HG03558 (cell line): ENCODE measurements around the gene MTMR1.

Experiments used
- ATAC-seq: cut with Tn5 transposase; IDR thresholded peaks from one replicate; pipeline ENCODE4 v1.9.1; 2021; ENCODE audit warnings: moderate number of reproducible peaks; ENCODE audit not compliant: unreplicated experiment; ENCODE audit errors: extremely low read depth

Gene MTMR1

GRCh38 chrX:150774798-150775568 lies 81.8 kb downstream of the MTMR1 start:
- ATAC-seq: no peak

GRCh38 chrX:150775569-150776350 lies 82.6 kb downstream of the MTMR1 start:
- no peak for ATAC-seq

GRCh38 chrX:150777328-150777992 lies 84.3 kb downstream of the MTMR1 start:
- ATAC-seq: no peak

GRCh38 chrX:150779385-150779784 lies 86.2 kb downstream of the MTMR1 start:
- ATAC-seq: no peak

GRCh38 chrX:150781677-150782076 lies 88.5 kb downstream of the MTMR1 start:
- ATAC-seq: no peak

GRCh38 chrX:150790021-150790420 lies 96.8 kb downstream of the MTMR1 start:
- no peak for ATAC-seq

GRCh38 chrX:150792949-150793527 lies 99.8 kb downstream of the MTMR1 start:
- ATAC-seq: no peak

- ATAC-seq: no peak
Measured at GRCh38 chrX:150805736-150806135, 112.5 kb downstream of the MTMR1 start.

GRCh38 chrX:150806827-150807226 lies 113.6 kb downstream of the MTMR1 start:
- ATAC-seq: no peak

- ATAC-seq: no peak
Measured at GRCh38 chrX:150813922-150814321, 120.7 kb downstream of the MTMR1 start.
